Hair follicular keratinocyte (primary cell): ENCODE measurements around the gene TMSB10. TPM values are rescaled to one million over a fixed set of nuclear protein-coding genes. Genes with fewer than 3 reads are reported as not detected.

ENCODE experiments used
- total RNA-seq: library from RNA; depleted of rRNA; stranded (reverse); fragments of >200 nt; gene quantifications from 2 replicates; pipeline ENCODE4 v1.2.3, GENCODE V29; 2015

The TMSB10 gene
- 13,355 and 14,947 TPM in 2 replicates for total RNA-seq

GRCh38 chr2:84905181-84906107 is at the start of gene TMSB10:
Gene TMSB10, plus strand, starts transcription at chr2:84905656.

GRCh38 chr2:84880645-84881521 is 24.6 kb upstream of the TMSB10 start, which contains the start of gene TRABD2A:
Gene TRABD2A, minus strand, starts transcription at chr2:84881084. Its CDS starts 45 bp downstream, at chr2:84881039.

Other genes starting within 250 kb of the TMSB10 start
- 0.87 and 5.7 TPM in 2 replicates for gene TRABD2A, start 24.6 kb upstream of the TMSB10 start, total RNA-seq
- gene KCMF1, start 65.5 kb downstream of the TMSB10 start, total RNA-seq = 57.9 and 73.9 TPM in 2 replicates
- 1.4 and 2.0 TPM in 2 replicates for gene TCF7L1, start 227.7 kb downstream of the TMSB10 start, total RNA-seq